ENCODE data around the gene ALKBH6.

Gene ALKBH6

DNA sequence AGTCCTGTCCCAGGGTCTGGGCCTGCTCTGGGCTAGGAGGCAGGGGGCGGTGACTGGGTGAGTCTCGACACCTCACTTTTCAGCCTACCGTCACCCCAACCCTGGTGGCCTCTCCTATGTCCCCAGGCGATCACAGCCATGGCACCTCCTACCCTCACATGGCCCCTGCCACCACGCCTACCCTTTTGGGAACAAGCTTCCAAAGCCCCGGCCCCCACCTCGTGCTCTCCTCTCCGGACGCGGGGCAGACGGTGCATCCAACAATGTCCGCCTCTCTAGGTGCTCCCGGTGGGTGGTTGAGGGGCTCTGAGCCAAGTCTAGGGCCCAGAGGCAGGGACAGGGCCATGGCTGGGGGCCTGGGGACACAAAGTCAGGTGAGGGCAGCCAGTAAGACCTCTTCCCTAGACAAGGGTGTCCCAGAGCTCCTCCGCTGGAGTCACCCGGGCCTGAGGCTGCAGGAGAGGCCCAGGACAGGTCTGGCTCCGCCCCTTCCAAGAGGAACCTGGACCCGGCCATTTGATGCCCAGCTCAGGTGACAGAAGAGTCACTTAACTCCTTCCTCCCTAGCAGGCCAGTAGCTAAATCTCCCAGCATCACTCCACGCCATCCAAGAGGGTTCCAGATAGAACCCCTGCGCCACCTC lies 5.6 kb downstream of the ALKBH6 start, which contains the start of gene SYNE4:
Gene SYNE4, minus strand, starts transcription at position 478 of the 643 bp plus-strand sequence. Its CDS starts 132 bp downstream, at position 346.
- TF ChIP-seq, protein P1, sequence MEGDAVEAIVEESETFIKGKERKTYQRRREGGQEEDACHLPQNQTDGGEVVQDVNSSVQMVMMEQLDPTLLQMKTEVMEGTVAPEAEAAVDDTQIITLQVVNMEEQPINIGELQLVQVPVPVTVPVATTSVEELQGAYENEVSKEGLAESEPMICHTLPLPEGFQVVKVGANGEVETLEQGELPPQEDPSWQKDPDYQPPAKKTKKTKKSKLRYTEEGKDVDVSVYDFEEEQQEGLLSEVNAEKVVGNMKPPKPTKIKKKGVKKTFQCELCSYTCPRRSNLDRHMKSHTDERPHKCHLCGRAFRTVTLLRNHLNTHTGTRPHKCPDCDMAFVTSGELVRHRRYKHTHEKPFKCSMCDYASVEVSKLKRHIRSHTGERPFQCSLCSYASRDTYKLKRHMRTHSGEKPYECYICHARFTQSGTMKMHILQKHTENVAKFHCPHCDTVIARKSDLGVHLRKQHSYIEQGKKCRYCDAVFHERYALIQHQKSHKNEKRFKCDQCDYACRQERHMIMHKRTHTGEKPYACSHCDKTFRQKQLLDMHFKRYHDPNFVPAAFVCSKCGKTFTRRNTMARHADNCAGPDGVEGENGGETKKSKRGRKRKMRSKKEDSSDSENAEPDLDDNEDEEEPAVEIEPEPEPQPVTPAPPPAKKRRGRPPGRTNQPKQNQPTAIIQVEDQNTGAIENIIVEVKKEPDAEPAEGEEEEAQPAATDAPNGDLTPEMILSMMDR (conservative IDR thresholded peaks at IDR 0.05; ENCODE audit: low read depth, low read length) = no peak
- H4K20me1 ChIP-seq (ENCODE audit: insufficient read depth) = no peaks in the 10 kb centered on the region
- no peaks in the 10 kb centered on the region; the same call in 1 of the 2 replicates for H3K79me2 ChIP-seq (ENCODE audit: insufficient read depth, low read depth)
- peak within 1 kb of the TSS; percentile 39; the same call in 1 of the 2 replicates for H3K4me2 ChIP-seq
- no peak within 1 kb of the TSS for H3K9ac ChIP-seq
- no peak within 1 kb of the TSS for H2AFZ ChIP-seq (ENCODE audit: low read depth)
- no peaks in the 10 kb centered on the region for H3K36me3 ChIP-seq (ENCODE audit: insufficient read depth)
- H3K27me3 ChIP-seq (ENCODE audit: insufficient read depth, low read depth) = no peaks in the 10 kb centered on the region
- H3K4me3 ChIP-seq (IDR thresholded peaks at IDR 0.05; ENCODE audit: insufficient read depth, low read depth, low read length) = no peak within 1 kb of the TSS
- H3K27ac ChIP-seq = no peak within 1 kb of the TSS
- H3K4me1 ChIP-seq (ENCODE audit: low read depth, poor library complexity, severe bottlenecking) = peaks cover 5% of the 10 kb centered on the region

DNA sequence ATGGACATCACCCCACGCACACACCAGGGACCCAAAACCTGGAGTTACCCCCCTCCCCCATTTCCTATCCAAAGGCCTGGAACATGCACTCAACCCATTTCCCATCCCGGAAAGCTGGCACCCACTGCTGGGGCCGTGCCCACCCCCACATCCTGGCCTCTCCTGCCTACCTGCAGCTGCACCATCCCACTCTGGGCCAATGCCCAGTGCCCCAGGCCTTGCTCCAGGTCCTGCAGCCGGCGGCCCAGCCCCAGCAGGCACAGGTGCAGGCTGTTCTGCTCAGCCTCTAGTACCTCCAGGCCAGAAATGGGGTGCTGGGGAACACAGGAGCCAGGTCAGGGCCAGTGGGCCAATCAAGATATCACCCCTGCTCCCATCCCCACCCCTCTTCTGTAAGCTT lies 7.1 kb downstream of the ALKBH6 start:
- H3K4me3 ChIP-seq (IDR thresholded peaks at IDR 0.05; ENCODE audit: insufficient read depth, low read depth, low read length) = no peak overlapping the region
- no peaks in the 10 kb centered on the region for H3K27me3 ChIP-seq (ENCODE audit: insufficient read depth, low read depth)
- H3K79me2 ChIP-seq (ENCODE audit: insufficient read depth, low read depth) = no peaks in the 10 kb centered on the region
- TF ChIP-seq, protein P1 (conservative IDR thresholded peaks at IDR 0.05; ENCODE audit: low read depth, low read length) = no peak
- H2AFZ ChIP-seq (ENCODE audit: low read depth) = no peak overlapping the region
- no peaks in the 10 kb centered on the region for H4K20me1 ChIP-seq (ENCODE audit: insufficient read depth)
- H3K9ac ChIP-seq = no peak overlapping the region
- no peaks in the 10 kb centered on the region for H3K4me1 ChIP-seq (ENCODE audit: low read depth, poor library complexity, severe bottlenecking)
- H3K36me3 ChIP-seq (ENCODE audit: insufficient read depth) = no peaks in the 10 kb centered on the region
- no peak overlapping the region for H3K4me2 ChIP-seq
- no peak overlapping the region for H3K27ac ChIP-seq

GRCh38 chr19:36003284-36003683 lies 10.7 kb downstream of the ALKBH6 start:
- no peak overlapping the region for H3K4me2 ChIP-seq
- H2AFZ ChIP-seq (ENCODE audit: low read depth) = no peak overlapping the region
- H3K79me2 ChIP-seq (ENCODE audit: insufficient read depth, low read depth) = no peaks in the 10 kb centered on the region

DNA sequence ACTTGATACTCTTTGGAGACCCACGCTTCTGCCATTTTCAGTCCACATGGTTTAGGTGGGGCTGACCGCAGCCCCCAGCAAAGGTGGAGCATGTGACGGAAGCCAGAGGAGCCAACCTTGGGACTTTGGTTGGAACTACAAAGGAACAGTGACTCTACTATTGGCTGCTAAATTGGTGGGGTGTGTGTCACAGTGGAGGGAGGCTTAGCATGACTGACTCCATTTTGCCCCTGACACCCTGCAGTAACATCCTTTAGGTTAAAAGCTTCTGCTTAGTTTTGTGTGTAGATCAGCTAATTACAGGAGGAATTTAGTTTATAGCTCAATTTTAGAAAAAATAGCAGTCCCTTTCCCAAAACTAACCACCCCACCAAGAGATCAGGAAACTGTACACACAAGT lies 12.4 kb downstream of the ALKBH6 start:
- TF ChIP-seq, protein P1 (conservative IDR thresholded peaks at IDR 0.05; ENCODE audit: low read depth, low read length) = no peak
- peaks cover 2% of the 10 kb centered on the region for H3K4me1 ChIP-seq (ENCODE audit: low read depth, poor library complexity, severe bottlenecking)
- no peak overlapping the region for H2AFZ ChIP-seq (ENCODE audit: low read depth)
- H3K4me3 ChIP-seq (IDR thresholded peaks at IDR 0.05; ENCODE audit: insufficient read depth, low read depth, low read length) = no peak overlapping the region
- no peak overlapping the region for H3K27ac ChIP-seq
- peaks cover 6% of the 10 kb centered on the region for H3K79me2 ChIP-seq (ENCODE audit: insufficient read depth, low read depth)
- H3K36me3 ChIP-seq (ENCODE audit: insufficient read depth) = no peaks in the 10 kb centered on the region
- H3K9ac ChIP-seq = no peak overlapping the region
- no peaks in the 10 kb centered on the region for H4K20me1 ChIP-seq (ENCODE audit: insufficient read depth)
- no peak overlapping the region for H3K4me2 ChIP-seq
- no peaks in the 10 kb centered on the region for H3K27me3 ChIP-seq (ENCODE audit: insufficient read depth, low read depth)

More at GRCh38 chr19:36003284-36003683, 10.7 kb downstream of the ALKBH6 start:
- Histone ChIP-seq H3K9ac (no peak overlapping the region), H3K27ac (no peak overlapping the region), H3K4me3 (IDR thresholded peaks at IDR 0.05; ENCODE audit: insufficient read depth, low read depth, low read length) (no peak overlapping the region), H3K36me3 (ENCODE audit: insufficient read depth) (no peaks in the 10 kb centered on the region), H4K20me1 (ENCODE audit: insufficient read depth) (no peaks in the 10 kb centered on the region), H3K4me1 (ENCODE audit: low read depth, poor library complexity, severe bottlenecking) (no peaks in the 10 kb centered on the region), H3K27me3 (ENCODE audit: insufficient read depth, low read depth) (no peaks in the 10 kb centered on the region)
- TF ChIP-seq, protein P1 (conservative IDR thresholded peaks at IDR 0.05; ENCODE audit: low read depth, low read length) = no peak
